GM19467 (cell line): ENCODE results near the gene PFKFB3.
"Not testable (repeated sequence)": the region's sequence is repeated elsewhere in the genome, so short reads cannot be mapped to it uniquely, and the experiment has no call there.

Experiments used
- ATAC-seq: cut with Tn5 transposase; IDR thresholded peaks from one replicate; pipeline ENCODE4 v1.9.1; 2021; ENCODE audit warnings: mild to moderate bottlenecking, moderate library complexity; ENCODE audit not compliant: unreplicated experiment

The PFKFB3 gene

DNA sequence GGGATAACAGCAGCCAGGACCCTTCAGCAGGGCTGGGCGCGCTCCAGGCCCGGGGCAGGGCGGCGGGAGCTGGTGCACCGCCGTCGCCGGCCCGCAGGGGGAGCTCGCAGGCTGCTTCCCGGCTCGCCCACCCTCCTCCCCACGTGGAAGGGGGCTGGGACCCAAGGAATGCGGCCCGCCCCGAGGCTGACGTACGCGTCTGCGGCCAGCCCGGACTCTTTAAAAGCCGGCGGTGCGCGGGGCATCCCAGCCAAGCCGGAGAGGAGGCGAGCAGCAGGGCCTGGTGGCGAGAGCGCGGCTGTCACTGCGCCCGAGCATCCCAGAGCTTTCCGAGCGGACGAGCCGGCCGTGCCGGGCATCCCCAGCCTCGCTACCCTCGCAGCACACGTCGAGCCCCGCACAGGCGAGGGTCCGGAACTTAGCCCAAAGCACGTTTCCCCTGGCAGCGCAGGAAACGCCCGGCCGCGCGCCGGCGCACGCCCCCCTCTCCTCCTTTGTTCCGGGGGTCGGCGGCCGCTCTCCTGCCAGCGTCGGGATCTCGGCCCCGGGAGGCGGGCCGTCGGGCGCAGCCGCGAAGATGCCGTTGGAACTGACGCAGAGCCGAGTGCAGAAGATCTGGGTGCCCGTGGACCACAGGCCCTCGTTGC lies at the start of gene PFKFB3:
Gene PFKFB3 (plus strand): TSS at position 249 of the 647 bp plus-strand sequence. CDS start 329 bp downstream, at position 578.
- peak; percentile 66 for ATAC-seq

DNA sequence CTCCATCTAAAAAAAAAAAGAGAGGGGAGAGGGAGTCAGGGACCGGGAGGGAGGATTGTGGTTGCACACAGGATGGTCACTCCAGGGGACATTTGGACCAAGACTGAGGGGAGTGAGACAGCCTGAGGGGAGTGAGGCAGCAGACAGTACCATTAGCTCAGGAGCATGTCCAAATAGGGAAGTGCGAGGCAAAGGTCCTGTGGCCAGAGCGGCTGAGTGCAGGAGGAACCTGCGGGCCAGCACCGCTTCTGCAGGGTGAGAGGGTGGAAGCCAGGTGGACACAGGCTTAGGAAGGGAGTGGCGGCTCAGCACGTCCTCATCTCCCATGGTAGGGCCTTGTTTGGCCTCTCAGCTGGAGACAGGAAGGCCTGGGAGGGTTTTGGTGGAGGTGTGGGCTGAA lies 48.9 kb upstream of the PFKFB3 start:
- no peak for ATAC-seq

GRCh38 chr10:6154566-6154965 lies 48.2 kb upstream of the PFKFB3 start:
- no peak for ATAC-seq

DNA sequence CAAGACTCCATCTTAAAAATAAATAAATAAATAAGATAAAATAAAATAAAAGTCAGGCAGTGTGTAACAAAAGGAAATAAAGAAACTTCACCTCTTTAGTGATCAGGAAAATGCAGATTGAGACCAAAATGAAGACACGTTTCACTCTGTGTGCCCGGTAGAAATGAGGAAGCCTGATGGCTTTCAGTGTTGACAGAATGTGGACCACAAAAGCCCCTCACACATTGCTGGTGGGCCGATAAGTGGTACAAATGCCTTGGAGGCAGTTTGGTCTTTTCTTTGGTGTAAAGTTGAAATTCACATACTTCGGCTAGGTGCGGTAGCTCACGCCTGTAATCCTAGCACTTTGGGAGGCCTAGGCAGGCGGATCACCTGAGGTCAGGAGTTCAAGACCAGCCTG lies 44.5 kb upstream of the PFKFB3 start:
- ATAC-seq = no peak

DNA sequence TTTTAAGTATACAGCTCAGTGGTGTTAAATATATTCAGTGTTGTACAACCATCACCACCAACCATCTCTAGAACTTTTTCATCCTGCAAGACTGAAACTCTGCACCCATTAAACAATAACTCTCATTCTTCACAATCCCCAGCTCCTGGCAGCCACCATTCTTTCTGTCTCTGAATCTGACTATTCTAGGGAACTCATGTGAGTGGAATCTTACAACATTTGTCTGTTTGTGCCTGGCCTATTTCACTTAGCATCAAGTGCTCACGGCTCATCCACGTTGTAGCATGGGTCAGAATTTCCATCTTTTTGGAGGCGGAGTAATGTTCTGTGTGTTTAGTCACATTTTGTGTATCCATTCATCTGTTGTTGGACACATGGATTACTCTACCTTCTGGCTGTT lies 40.8 kb upstream of the PFKFB3 start:
- no peak for ATAC-seq

DNA sequence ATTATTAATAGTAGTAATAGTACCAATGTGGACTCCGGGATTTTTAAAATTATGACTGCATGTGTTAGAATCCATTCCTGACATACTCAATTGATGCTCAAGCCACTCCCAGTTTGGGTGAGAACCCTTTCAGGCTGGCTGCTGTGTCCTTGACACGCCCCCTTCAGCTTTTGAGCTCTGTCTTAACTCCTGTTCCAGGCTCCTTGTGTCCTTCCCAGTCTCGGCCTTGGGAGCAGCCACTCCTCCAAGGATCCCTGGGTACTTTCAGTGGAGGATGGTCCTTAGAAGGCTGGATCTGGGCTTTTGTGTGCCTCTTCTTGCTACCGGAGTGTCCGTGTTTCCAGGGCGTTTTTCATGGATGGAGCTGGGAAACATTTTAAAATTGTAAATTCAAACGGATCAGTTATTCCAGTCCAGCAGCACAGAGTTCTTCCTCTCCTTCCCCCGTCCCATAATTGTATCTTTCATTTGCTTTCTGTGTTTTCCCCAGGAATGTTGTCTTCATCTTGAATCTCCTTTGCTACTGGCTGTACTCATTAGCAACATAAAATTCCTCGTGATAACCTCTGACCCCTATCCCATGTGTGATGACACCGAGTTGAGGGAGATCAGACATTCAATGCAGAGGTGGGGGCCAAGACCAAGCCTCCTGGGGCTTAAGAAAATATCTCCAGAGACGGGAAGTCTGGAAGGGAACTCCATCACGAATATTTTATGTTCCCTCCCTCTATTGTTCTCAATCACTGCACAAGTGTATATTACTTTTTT lies 40.0 kb upstream of the PFKFB3 start:
- no peak for ATAC-seq

- ATAC-seq = peak; percentile 96
Observed at GRCh38 chr10:6163364-6164270, 39.1 kb upstream of the PFKFB3 start.

DNA sequence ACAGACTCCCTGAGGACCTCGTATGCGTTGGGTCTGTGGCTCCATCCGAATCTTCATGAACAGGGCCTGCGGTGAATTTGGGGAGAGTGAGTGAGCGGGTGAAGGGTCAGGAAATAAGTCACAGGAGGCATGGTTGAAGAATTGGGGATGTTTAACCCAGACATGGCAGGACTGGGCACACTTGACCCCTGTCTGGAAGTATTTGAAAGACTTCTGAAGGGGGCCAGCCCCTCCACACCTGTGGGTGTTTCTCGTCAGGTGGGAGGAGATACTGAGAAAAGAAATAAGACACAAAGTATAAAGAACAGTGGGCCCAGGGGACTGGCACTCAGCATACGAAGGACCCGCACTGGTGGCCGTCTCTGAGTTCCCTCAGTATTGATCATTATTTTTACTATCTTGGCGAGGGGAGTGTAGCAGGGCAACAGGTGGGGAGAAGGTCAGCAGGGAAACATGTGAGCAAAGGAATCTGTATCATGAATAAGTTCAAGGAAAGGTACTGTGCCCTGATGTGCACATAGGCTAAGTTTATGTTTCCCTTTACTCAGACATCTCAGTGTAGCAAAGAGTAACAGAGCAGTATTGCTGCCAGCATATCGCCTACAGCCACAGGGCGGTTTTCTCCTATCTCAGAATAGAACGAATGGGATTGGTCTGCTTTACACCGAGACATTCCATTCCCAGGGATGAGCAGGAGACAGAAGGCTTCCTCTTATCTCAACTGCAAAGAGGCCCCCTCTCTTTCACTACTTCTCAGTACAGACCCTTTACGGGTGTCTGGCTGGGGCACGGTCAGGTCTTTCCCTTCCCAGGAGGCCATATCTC lies 38.2 kb upstream of the PFKFB3 start:
- no peak for ATAC-seq

GRCh38 chr10:6165221-6165725 lies 37.5 kb upstream of the PFKFB3 start:
- no peak for ATAC-seq

GRCh38 chr10:6165933-6166332 lies 36.8 kb upstream of the PFKFB3 start:
- not testable (repeated sequence) for ATAC-seq

DNA sequence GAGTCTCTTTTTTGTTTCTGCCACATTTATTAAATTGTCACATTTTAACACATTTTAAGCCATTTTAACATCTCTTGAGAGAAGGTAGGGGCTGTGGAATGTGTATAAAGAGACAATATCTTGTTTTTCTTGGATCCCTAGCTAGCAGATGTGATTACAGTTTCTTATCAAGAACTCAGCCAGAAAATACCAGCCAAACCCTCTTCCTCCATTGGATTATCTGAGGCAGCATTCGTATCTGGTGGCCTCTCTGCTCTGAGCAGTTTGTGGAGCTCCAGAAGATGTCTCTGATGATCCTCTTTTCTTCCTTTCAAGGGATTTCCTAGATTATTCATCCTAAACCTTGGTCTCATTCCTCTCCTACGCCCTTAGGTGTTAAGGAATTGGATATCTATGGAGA lies 35.3 kb upstream of the PFKFB3 start:
- ATAC-seq = no peak

DNA sequence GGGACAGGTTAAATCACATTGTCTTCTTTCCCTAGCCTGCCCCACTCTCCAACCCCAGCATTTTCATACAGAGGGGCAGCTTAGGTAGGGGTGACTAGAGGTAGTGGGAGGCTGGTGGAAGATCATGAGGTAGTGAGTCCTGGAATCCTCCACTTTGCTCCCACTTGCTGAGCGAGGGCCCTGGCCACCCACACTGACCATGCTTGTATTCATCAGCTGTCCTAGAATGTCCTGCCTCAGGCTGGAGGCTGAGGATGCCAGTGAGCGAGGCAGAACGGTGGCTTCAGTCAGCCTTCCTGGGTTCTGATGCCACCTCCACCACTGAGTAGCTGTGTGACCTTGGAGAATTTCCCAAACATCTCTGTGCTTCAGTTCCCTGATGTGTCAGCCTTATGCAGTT lies 34.6 kb upstream of the PFKFB3 start:
- no peak for ATAC-seq

GRCh38 chr10:6170638-6171037 lies 32.1 kb upstream of the PFKFB3 start:
- no peak for ATAC-seq

DNA sequence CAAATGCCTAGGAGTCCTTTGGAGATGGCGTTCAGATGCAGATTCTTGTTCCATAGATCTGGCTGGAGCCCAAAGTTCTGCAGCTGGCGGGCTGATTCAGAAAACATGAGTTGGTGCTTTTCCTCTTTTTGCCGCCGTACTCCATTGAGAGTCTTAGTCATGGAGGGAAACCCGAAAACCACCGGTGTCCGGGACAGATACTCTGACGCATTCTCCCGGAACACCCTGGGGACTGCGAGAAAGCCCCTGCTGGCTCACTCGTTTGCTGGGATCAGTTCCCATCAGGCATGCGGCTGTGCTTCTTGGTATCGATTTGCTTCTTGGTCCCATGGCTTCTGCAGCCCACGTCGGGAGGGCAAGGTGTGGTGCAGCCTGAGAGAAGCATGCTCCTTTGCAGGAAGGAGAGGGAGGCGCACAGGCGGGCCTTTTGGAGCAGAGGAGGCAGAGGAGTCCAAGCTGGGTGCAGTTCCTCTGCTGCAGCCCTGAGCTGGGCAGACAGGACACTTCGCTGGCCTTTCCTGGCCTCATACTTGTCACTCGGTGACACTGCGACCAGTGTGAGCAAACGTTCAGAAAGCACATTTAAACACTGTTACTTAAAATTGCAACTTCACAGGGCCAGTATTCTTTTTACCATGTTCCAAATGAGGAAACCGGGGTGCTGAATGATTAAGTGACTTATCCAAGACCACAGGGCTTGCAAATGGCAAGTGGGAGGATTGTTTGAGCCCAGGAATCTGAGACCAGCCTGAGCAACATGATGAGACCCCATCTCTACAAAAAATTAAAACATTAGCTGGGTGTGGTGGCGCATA lies 30.6 kb upstream of the PFKFB3 start:
- ATAC-seq = no peak

DNA sequence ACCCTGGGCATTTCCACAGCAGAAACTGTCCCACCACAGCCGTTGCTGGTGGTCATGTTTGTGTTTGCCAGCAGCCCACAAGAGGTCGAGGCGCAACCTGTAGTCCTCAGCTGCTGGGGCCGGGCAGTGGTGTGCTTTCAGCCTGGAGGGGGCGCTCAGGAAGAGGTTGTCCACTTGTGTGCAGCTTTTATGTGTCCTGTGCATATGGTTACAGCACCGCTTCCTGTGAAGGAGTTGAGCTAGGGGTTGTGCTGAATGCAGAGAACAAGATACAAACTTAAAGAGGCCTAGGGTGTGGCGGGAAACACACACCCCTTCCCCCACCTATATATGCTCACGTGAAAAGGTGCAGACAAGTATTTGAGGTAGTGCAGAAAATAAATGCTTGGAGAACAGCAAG lies 29.5 kb upstream of the PFKFB3 start:
- no peak for ATAC-seq

DNA sequence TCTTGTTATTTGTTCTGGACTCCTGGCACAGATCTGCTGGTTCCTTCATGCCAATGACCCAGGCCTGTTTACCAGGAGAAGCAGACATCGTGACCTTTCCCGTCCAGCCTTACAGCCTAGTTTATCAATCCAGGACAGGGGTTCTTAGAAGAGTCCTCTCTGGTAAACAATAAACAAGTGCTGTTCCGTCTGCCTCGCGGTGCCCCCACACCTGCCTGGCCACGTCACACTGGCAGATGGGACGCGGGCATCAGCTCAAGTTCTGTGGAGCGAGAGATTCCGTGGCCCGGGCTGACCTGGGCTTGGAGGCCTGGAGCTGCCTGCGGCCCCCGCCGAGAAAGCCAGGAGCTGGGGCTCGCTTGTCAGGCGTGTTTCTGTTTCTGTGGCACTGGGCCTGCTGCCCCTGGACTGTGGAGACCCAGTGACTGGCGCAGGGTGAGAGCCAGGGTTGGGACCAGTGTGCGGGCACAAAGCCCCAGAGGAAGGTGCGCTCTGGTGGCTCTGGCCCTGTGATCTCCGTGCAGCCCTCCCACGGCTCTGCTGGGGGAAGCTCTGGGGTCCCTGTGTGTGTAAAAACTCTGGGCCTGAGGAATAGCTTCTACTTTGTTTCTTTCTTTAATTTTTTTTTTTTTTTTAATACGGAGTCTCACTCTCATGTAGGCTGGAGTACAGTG lies 28.4 kb upstream of the PFKFB3 start:
- ATAC-seq = no peak

DNA sequence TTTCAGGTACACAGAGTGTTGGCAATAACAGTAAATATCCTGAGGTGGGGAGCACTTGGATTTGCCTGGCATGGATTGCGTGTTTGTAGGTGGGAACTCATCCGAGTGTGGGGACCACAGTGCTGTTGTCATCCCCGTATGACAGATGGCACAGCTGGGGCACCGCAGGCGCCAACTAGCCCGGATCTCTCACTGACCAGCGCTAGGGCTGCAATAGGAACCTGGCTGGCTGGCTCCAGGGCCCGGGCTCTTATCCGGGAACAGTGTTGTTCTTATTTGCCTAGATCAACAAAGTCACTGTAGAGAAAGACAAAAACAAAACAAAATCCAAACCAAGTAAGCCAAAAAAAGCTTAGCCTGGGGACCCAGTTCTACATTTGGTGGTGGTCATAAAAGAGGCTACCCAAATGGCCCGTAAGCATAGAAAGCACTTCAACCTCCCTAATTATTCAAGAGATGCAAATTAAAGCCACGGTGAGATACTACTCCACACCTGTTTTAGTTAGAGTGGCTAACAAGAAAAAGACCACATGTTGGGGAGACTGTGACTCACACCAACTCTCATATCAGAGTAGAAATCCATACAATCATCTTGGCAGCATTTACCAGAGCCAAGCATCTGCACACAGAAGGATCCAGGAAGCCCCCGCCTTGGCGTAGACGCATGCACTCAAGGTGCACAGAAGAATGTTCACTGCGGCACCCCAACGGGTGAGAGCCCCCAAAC lies 27.2 kb upstream of the PFKFB3 start:
- ATAC-seq = no peak

DNA sequence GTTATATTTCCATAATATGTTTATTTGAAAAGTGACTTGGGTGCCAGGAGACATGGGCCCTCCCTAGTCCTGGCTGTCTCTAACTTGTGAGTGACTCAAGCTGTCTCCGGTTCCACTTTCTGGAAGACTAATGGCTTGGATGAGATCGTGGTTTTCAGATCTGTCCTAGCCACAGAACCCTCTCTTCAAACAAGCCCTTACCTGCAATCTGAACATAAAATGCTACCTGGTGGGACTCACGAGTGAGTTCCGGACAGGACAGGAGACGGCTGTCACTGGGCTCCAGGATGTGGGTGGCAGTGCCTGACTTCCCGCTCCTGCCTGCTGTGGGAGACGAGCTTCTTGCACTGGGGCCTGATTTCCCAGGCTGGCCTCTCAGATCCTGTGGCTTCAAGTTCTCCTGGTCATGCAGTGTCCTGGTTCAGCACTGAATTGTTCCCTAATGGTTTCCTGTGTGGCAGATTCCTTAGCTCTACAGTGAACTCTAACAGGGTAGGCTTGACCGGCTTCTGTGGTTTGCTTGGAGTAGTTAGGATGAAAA lies 26.0 kb upstream of the PFKFB3 start:
- ATAC-seq = no peak
